T-helper 1 cell treated with Interleukin-12 subunit alpha and Interleukin-12 subunit beta and Interleukin-4 antibody, amounts not matched to agents 30 μg/mL and 1 μg/mL, for 36 hours (primary cell): ENCODE measurements around the gene ENAH.
A peak's percentile ranks its signal among the peaks of the same experiment; 100 is the strongest.
"Not testable (repeated sequence)": the region's sequence is repeated elsewhere in the genome, so short reads cannot be mapped to it uniquely, and the experiment has no call there.

Experiments
- H3K27ac Mint-ChIP-seq: one replicate; pipeline ENCODE4 v1.8.0; 2021; ENCODE audit warnings: mild to moderate bottlenecking, mixed read lengths
- H3K27me3 Mint-ChIP-seq: one replicate; pipeline ENCODE4 v1.8.0; 2021; ENCODE audit warnings: low read depth, mixed read lengths
- H3K36me3 Mint-ChIP-seq: one replicate; pipeline ENCODE4 v1.8.0; 2021; ENCODE audit warnings: low read depth, mixed read lengths
- H3K4me1 Mint-ChIP-seq: one replicate; pipeline ENCODE4 v1.8.0; 2021; ENCODE audit warnings: low read depth, mixed read lengths
- H3K4me3 Mint-ChIP-seq: one replicate; pipeline ENCODE4 v1.8.0; 2021; ENCODE audit warnings: mild to moderate bottlenecking, moderate library complexity, mixed read lengths
- H3K9me3 Mint-ChIP-seq: one replicate; pipeline ENCODE4 v1.8.0; 2021; ENCODE audit warnings: mixed read lengths

ENAH gene

GRCh38 chr1:225660544-225660946 lies 7.6 kb upstream of the ENAH start:
- Mint-ChIP-seq H3K36me3 (no peaks in the 10 kb centered on the region), H3K4me3 (no peak overlapping the region), H3K27me3 (peaks cover 15% of the 10 kb centered on the region), H3K4me1 (no peaks in the 10 kb centered on the region), H3K9me3 (no peaks in the 10 kb centered on the region), H3K27ac (no peak overlapping the region)

DNA sequence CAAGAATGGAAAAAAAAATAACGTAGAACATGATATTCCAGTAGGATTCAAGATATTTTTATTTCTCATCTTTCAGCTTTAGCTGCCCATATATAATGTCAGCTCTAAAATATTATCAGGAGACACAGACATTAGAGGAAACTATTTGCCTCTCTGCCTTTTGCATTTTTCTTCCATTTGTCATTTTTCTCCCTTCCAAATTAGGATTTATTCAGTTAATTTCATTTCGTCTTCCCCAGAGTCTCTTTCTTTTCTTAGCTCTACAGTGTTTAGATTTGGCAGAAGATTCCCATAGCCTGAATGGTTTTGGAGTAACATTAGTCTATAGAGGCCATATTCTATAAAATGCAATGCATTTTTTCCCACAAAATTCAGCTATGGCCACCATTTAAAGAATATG lies 5.1 kb upstream of the ENAH start:
- Mint-ChIP-seq H3K4me1 (peaks cover 4% of the 10 kb centered on the region), H3K36me3 (no peaks in the 10 kb centered on the region), H3K4me3 (no peak overlapping the region), H3K27ac (no peak overlapping the region), H3K9me3 (no peaks in the 10 kb centered on the region), H3K27me3 (peaks cover 34% of the 10 kb centered on the region)

DNA sequence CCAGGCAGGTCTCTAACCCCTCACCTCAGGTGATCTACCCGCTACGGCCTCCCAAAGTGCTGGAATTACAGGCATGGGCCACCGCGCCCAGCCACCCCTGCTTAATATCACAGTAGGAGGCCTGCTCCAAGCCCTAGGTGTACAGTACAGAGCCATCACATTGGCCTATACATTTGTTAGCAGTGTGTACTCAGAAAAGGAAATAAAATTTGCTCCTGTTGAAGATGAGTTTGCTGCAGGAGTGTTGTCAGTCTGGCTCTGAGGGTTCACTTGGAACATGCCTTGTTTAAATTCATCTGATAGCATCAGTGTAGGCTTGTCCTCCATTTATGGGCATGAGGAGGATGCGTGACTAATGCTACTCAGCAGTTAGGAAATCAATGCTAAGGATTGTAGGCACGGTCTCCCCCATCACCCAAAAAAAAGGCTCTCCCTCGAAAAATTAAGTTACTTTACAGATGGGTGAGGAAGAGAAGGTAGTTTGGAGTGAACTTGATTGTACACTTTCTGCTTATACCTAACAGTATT lies 4.6 kb upstream of the ENAH start:
- no peak overlapping the region for H3K27ac Mint-ChIP-seq
- H3K9me3 Mint-ChIP-seq = no peaks in the 10 kb centered on the region
- H3K4me3 Mint-ChIP-seq = no peak overlapping the region
- H3K27me3 Mint-ChIP-seq = peaks cover 34% of the 10 kb centered on the region
- H3K4me1 Mint-ChIP-seq = peaks cover 4% of the 10 kb centered on the region
- H3K36me3 Mint-ChIP-seq = no peaks in the 10 kb centered on the region

- not testable (repeated sequence) for H3K36me3 Mint-ChIP-seq, H3K4me3 Mint-ChIP-seq
- peaks cover 11% of the 10 kb centered on the region for H3K4me1 Mint-ChIP-seq
Measured at GRCh38 chr1:225656259-225656655, 3.3 kb upstream of the ENAH start.

GRCh38 chr1:225655509-225656258 lies 2.8 kb upstream of the ENAH start:
- Mint-ChIP-seq H3K9me3 (no peaks in the 10 kb centered on the region), H3K4me3 (no peak overlapping the region), H3K36me3 (no peaks in the 10 kb centered on the region), H3K27me3 (peaks cover 49% of the 10 kb centered on the region), H3K4me1 (peaks cover 11% of the 10 kb centered on the region), H3K27ac (no peak overlapping the region)

More at GRCh38 chr1:225656259-225656655, 3.3 kb upstream of the ENAH start:
- not testable (repeated sequence) for H3K9me3 Mint-ChIP-seq, H3K27ac Mint-ChIP-seq
- H3K27me3 Mint-ChIP-seq = peaks cover 43% of the 10 kb centered on the region

DNA sequence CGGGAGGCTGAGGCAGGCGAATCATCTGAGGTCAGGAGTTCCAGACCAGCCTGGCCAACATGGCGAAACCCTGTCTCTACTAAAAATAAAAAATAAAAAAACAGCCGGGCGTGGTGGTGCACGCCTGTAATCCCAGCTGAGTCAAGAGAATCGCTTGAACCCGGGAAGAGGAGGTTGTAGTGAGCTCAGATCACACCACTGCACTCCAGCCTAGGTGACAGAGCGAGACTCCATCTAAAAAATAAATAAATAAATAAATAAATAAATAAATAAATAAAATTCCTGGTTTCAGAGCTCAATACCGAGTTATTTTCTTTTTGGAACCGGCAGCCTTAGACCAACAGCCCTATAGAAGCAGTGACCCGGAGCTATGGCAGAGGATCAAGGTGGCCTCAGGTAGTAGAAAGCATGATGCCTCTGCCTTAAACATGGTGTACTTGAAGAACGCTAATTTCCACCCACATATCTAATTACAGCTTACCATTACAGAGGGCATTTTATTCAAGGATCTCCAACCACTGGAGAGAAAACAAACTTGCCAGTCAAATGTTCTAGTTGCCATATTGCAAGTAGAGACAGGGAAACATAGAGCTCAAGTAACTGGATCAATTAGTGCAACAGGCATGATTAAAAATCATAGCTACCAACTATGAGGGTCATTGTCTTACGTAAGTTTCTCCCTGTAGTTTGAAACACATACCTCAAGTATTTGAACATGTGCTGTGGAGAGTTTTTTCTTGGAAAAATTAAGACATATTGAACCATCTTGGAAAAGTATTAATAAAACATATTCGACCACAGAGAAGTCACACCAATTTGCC lies 2.0 kb upstream of the ENAH start:
- Mint-ChIP-seq H3K4me1 (peaks cover 11% of the 10 kb centered on the region), H3K9me3 (no peaks in the 10 kb centered on the region), H3K27me3 (peaks cover 56% of the 10 kb centered on the region), H3K27ac (no peak overlapping the region), H3K4me3 (peak overlapping the region; percentile 14), H3K36me3 (no peaks in the 10 kb centered on the region)

DNA sequence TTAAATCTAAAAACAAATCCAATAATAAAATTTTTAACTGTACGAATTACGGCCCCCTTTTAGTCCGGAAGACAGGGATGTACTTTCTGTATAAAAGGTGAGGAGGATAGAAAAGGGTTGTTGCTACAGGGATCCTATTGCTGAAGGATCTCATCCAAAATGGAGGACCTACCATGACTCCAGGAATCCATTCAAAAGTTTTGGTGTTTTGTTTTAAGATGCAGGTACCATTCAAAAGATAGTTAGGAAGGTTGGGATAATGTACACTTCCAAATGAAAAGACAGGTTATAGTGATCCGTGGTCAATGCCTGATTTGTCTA lies 1.3 kb upstream of the ENAH start:
- H3K9me3 Mint-ChIP-seq = no peaks in the 10 kb centered on the region

GRCh38 chr1:225653463-225654276 lies 747 bp upstream of the ENAH start:
- peaks cover 11% of the 10 kb centered on the region for H3K4me1 Mint-ChIP-seq
- H3K36me3 Mint-ChIP-seq = no peaks in the 10 kb centered on the region
- no peaks in the 10 kb centered on the region for H3K9me3 Mint-ChIP-seq
- H3K27ac Mint-ChIP-seq = no peak overlapping the region
- peaks cover 63% of the 10 kb centered on the region for H3K27me3 Mint-ChIP-seq
- peak overlapping the region; percentile 61 for H3K4me3 Mint-ChIP-seq

More for the DNA sequence above, 1.3 kb upstream of the ENAH start:
- Mint-ChIP-seq H3K27me3 (peaks cover 62% of the 10 kb centered on the region), H3K27ac (no peak overlapping the region), H3K36me3 (no peaks in the 10 kb centered on the region), H3K4me3 (peak overlapping the region; percentile 61), H3K4me1 (peaks cover 11% of the 10 kb centered on the region)

GRCh38 chr1:225651872-225652728 lies 823 bp downstream of the ENAH start:
- H3K36me3 Mint-ChIP-seq = no peaks in the 10 kb centered on the region
- peak overlapping the region; percentile 34 for H3K27ac Mint-ChIP-seq
- H3K9me3 Mint-ChIP-seq = no peaks in the 10 kb centered on the region
- peak overlapping the region; percentile 86 for H3K4me3 Mint-ChIP-seq
- peaks cover 11% of the 10 kb centered on the region for H3K4me1 Mint-ChIP-seq
- H3K27me3 Mint-ChIP-seq = peaks cover 70% of the 10 kb centered on the region

- H3K4me3 Mint-ChIP-seq = no peak overlapping the region
- H3K27ac Mint-ChIP-seq = no peak overlapping the region
- H3K27me3 Mint-ChIP-seq = peaks cover 70% of the 10 kb centered on the region
- no peaks in the 10 kb centered on the region for H3K9me3 Mint-ChIP-seq
- H3K36me3 Mint-ChIP-seq = no peaks in the 10 kb centered on the region
- H3K4me1 Mint-ChIP-seq = peaks cover 11% of the 10 kb centered on the region
Measured at GRCh38 chr1:225651376-225651871, 1.5 kb downstream of the ENAH start.

DNA sequence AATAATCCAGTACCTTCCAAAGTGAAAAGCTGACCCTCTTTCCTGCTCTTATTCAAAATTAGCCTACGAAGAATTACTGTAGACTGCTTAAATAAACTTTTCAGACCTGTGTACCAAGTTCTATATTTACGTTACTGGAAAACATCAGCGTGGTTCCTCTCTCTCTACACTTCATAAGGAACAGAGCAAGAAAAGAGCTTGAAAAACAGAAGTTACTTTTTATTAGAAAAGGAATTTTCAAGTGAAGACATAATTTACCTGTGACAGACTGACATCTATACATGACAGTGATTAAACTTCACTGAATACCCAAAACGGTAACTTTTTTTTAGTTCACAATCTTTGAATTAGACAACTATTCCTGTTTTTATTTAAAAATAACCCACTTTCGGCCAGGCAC lies 2.7 kb downstream of the ENAH start:
- Mint-ChIP-seq H3K9me3 (no peaks in the 10 kb centered on the region), H3K27ac (no peak overlapping the region), H3K4me1 (peaks cover 11% of the 10 kb centered on the region), H3K27me3 (peaks cover 64% of the 10 kb centered on the region), H3K36me3 (no peaks in the 10 kb centered on the region), H3K4me3 (no peak overlapping the region)

GRCh38 chr1:225645194-225645895 lies 7.6 kb downstream of the ENAH start:
- peaks cover 2% of the 10 kb centered on the region for H3K4me1 Mint-ChIP-seq
- no peak overlapping the region for H3K4me3 Mint-ChIP-seq
- H3K27ac Mint-ChIP-seq = no peak overlapping the region
- H3K9me3 Mint-ChIP-seq = no peaks in the 10 kb centered on the region
- H3K36me3 Mint-ChIP-seq = no peaks in the 10 kb centered on the region
- H3K27me3 Mint-ChIP-seq = peaks cover 32% of the 10 kb centered on the region

GRCh38 chr1:225644666-225645065 lies 8.3 kb downstream of the ENAH start:
- H3K9me3 Mint-ChIP-seq = no peaks in the 10 kb centered on the region
- H3K36me3 Mint-ChIP-seq = no peaks in the 10 kb centered on the region
- peaks cover 25% of the 10 kb centered on the region for H3K27me3 Mint-ChIP-seq
- H3K27ac Mint-ChIP-seq = no peak overlapping the region
- no peak overlapping the region for H3K4me3 Mint-ChIP-seq
- peaks cover 2% of the 10 kb centered on the region for H3K4me1 Mint-ChIP-seq
